ENCODE measurements around the gene KDM4C. TPM values are rescaled to one million over a fixed set of nuclear protein-coding genes. Genes with fewer than 3 reads are reported as not detected.

The KDM4C gene
- total RNA-seq, 1 experiment from 2014 or later = 61.1 TPM

DNA sequence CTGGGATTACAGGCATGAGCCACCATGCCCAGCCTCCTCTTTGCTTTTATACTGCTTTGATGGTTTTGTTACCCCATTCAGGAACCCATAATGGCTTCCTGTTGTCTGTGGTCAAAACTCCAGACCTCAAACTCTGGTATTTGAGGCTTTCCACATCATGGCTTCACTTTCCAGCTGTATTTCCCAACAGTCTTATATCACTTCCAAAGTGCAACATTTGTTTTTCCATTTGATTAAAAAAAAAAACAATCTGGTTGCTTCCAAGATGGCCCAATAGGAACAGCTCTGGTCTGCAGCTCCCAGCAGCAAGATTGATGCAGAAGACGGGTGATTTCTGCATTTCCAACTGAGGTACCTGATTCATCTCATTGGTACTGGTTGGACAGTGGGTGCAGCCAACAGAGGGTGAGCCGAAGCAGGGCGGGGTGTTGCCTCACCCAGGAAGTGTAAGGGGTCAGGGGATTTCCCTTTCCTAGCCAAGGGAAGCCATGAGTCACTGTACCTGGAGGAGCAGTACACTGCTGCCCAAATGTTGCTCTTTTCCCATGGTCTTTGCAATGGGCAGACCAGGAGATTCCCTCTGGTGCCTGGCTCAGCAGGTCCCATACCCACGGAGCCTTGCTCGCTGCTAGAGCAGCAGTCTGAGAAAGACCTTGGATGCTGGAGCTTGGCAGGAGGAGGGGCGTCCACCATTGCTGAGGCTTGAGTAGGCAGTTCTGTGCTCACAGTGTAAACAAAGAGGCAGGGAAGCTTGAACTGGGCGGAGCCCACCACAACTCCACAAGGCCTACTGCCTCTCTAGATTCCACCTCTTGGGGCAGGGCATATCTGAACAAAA is 458.4 kb downstream of the KDM4C start:
- Histone ChIP-seq H4K20me1 (ENCODE audit: insufficient read depth, low read depth, low read length) (no peaks in the 10 kb centered on the region), H3K9ac (ENCODE audit: low read length) (no peak overlapping the region), H2AFZ (ENCODE audit: low read length) (no peak overlapping the region), H3K4me3 (ENCODE audit: low read length) (no peak overlapping the region), H3K27ac (ENCODE audit: low read length) (no peak overlapping the region), H3K9me3 (ENCODE audit: low read length) (no peaks in the 10 kb centered on the region), H3K36me3 (ENCODE audit: insufficient read depth, low read length) (no peaks in the 10 kb centered on the region), H3K4me2 (ENCODE audit: low read depth, low read length, poor library complexity, severe bottlenecking) (no peak overlapping the region), H3K9me2 (replicated peaks; ENCODE audit: insufficient read depth, low read length) (no peaks in the 10 kb centered on the region), H3K27me3 (ENCODE audit: low read length) (no peaks in the 10 kb centered on the region), H3K79me2 (ENCODE audit: low read length) (no peaks in the 10 kb centered on the region), H3K4me1 (ENCODE audit: low read length) (no peaks in the 10 kb centered on the region)
- no peak for DNase-seq

DNA sequence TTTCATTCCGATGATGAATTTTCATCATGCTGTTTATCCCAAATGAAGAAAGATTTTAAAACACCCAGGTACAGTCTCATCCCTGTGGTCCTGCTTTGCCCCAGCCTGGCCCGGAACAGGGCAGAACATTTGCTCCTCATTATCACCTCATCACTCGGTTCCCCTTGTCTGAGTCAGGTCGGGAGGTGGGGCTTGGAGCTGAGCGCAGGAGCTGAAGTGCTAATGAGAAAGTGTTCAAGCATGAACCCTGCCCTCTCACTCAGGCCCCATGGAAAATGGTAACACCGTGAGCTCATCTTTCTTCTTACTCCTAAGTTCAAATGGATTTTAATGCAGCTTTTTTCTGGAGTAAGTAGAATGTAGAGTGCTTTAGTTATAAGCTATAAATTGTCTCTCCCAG is 466.2 kb downstream of the KDM4C start:
- no peaks in the 10 kb centered on the region for H3K79me2 ChIP-seq (ENCODE audit: low read length)
- no peak overlapping the region for H2AFZ ChIP-seq (ENCODE audit: low read length)
- H3K27me3 ChIP-seq (ENCODE audit: low read length) = peaks cover 3% of the 10 kb centered on the region; the same call in 1 of the 2 replicates
- H3K9me3 ChIP-seq (ENCODE audit: low read length) = no peaks in the 10 kb centered on the region
- no peaks in the 10 kb centered on the region for H3K9me2 ChIP-seq (replicated peaks; ENCODE audit: insufficient read depth, low read length)
- H3K27ac ChIP-seq (ENCODE audit: low read length) = no peak overlapping the region
- H3K9ac ChIP-seq (ENCODE audit: low read length) = no peak overlapping the region
- H3K4me1 ChIP-seq (ENCODE audit: low read length) = no peaks in the 10 kb centered on the region
- no peak overlapping the region for H3K4me2 ChIP-seq (ENCODE audit: low read depth, low read length, poor library complexity, severe bottlenecking)
- H4K20me1 ChIP-seq (ENCODE audit: insufficient read depth, low read depth, low read length) = no peaks in the 10 kb centered on the region
- DNase-seq = no peak
- no peak overlapping the region for H3K4me3 ChIP-seq (ENCODE audit: low read length)
- H3K36me3 ChIP-seq (ENCODE audit: insufficient read depth, low read length) = no peaks in the 10 kb centered on the region

Small RNA genes lying within 50 kb of the gene (small RNA-seq; reads per million reads assigned to genes)
- gene SNRPEP2 = not detected

Other genes starting within 250 kb of the KDM4C start
- not detected in 2 replicates for gene GLDC, start 112.2 kb upstream of the KDM4C start, total RNA-seq (2014; rRNA removed; shearing (Covaris generic); ENCODE audit: low replicate concordance)

Data from Karpas-422 (cell line).